Measurements from ENCODE around the gene TRIM8.
A peak's percentile ranks its signal among the peaks of the same experiment; 100 is the strongest.
"Not testable (repeated sequence)": the region's sequence is repeated elsewhere in the genome, so short reads cannot be mapped to it uniquely, and the experiment has no call there.

The TRIM8 gene

DNA sequence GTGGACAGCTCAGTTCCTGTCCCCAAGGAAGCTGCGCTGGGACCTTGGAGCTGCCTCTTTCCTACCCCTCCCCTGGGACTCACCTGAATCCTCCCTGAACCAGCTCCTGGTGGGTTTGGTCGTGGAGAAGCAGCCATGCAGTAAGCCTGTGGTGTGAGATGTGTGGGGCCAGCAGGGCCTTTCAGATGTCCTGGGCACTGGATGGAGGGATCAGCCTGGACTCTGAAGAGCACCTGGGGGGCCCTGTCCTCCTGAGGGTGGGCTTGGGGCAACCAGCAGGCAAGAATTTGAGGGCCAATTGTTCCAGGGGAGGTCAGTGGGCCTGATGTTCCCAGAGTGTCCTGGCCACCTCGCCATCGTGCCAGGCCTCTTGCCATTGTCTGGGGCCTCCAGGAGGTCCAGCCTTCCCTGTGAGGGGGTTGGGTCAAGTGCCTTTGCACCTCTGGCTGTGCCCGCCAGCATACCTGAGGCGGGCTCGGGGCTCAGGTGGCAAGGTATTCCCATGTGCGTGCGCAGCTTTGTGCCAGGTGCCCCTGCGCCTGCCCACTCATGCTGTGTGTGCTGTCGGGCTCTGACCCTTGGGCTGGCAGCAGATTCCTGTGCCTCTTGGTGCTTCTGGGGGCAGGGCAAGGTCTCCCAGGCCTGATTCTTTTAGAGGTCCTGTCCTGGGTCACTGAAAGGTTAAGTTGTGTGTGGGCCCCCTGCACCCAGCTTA lies 7.3 kb downstream of the TRIM8 start:
- DNase-seq, result no peak

DNA sequence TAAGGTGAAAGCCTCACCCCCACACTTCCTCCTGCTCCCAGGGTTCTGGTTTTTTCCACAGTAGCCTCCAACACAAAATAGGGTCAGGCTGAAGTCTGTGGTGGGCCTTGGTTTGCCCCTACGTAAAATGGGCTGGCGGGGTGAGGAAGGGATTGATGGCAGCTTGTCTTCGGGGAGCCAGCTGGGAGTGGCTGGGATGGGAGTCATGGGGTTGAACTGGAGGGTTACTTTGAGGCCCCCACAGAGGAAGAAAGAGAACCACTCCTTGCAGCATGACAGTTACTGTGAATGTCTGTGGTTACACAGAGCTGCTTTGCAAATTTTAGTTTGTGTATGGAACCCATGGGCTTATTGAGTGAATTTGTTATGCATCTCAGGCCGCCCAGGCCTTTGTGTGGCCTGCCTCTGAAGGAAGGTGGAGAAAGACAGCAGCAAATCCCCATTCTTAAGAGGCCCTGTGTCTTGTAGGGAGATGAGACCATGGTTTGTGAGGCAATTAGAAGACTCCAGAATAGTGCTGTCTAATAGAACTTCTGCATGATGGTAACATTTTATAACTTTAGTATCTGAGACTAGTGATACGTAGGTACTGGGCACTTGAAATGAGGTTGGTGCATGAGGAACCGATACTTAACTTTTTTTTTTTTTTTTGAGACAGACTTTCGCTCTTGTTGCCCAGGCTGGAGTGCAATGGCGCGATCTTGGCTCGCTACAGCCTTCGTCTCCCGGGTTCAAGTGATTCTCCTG lies 8.1 kb downstream of the TRIM8 start:
- DNase-seq, result no peak

DNA sequence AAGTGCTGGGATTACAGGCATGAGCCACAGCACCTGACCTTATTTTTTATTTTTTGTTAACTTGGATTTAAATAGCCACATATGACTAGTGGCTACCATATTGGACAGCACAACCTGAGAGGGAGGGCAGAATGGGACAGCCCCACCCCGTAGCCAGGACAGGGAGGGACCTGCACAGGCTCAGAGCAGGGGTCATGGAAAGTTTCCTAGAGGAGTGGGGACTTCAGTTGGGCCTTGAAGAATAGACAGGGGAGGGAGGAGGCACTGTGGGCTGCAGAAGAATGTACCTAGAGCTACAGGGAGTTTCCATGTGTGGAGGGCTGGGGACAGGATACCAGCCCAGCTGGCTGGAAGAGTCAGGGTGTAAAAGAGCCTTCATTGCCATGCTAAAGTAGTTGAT lies 8.8 kb downstream of the TRIM8 start:
- DNase-seq, result no peak

DNA sequence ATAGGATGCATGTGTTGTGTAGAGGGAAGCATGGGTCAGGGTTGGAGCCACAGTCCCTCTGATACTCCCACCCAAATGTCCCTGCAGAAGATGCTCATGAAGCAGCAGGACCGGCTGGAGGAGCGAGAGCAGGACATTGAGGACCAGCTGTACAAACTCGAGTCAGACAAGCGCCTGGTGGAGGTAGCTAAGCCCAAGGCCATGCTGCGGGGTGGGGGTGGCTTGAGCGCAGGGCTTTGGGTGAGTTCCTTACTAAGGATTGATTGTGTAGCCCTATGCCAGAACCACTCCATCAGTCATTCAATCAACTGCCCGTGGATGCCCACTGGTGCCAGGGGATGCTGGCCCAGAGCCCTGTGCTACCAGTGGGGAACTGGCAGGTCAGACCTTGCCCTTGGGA lies 10.3 kb downstream of the TRIM8 start:
- no peak for DNase-seq

DNA sequence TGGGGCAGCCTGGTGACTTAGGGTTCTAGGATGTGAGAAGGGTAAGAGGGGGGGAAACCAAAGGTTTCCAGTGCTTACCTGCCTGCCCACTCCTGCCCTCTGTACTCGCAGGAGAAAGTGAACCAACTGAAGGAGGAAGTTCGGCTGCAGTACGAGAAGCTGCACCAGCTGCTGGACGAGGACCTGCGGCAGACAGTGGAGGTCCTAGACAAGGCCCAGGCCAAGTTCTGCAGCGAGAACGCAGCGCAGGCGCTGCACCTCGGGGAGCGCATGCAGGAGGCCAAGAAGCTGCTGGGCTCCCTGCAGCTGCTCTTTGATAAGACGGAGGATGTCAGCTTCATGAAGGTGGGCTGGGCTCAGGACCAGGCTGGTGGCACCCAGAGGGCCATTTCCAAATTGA lies 10.7 kb downstream of the TRIM8 start:
- DNase-seq, result no peak

DNA sequence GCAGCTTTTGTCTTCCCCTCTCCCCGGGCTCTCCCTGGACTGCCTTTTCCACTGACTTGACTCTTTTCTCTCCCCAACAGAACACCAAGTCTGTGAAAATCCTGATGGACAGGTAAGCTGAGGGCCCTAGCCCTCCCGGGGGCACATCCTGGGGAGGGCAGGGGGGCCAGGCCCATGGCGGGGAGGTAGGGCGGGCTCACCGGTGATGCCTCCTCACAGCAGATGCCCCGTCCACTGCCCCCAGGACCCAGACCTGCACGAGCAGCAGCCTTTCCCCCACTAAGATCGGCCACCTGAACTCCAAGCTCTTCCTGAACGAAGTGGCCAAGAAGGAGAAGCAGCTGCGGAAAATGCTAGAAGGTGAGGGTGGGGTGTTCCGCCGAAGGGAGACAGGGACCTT lies 11.7 kb downstream of the TRIM8 start:
- no peak for DNase-seq

DNA sequence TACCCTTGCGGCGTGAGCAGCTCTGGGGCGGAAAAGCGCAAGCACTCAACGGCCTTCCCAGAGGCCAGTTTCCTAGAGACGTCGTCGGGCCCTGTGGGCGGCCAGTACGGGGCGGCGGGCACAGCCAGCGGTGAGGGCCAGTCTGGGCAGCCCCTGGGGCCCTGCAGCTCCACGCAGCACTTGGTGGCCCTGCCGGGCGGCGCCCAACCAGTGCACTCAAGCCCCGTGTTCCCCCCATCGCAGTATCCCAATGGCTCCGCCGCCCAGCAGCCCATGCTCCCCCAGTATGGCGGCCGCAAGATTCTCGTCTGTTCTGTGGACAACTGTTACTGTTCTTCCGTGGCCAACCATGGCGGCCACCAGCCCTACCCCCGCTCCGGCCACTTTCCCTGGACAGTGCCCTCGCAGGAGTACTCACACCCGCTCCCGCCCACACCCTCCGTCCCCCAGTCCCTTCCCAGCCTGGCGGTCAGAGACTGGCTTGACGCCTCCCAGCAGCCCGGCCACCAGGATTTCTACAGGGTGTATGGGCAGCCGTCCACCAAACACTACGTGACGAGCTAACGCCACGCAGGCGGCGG lies 12.6 kb downstream of the TRIM8 start:
- no peak for DNase-seq

DNA sequence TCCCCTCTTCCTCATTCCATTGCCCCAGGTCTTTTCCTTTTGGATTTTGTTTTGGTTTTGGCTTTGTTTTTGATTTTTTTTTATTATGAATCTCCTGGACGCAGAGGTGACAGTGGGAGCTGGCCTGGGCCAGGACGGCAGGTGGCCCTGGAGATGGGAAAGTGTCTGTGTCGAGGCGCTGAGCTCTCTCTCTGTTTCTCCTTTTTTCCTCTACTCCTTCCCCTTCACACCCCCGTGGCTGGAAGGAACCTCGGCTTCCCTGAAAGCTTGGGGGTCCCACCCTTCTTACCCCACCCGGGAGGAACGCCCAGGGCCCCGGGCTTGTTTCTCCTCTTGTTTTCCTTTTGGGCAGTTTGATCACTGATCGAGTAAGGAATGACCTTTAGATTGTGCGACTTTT lies 13.2 kb downstream of the TRIM8 start:
- DNase-seq, result no peak

DNA sequence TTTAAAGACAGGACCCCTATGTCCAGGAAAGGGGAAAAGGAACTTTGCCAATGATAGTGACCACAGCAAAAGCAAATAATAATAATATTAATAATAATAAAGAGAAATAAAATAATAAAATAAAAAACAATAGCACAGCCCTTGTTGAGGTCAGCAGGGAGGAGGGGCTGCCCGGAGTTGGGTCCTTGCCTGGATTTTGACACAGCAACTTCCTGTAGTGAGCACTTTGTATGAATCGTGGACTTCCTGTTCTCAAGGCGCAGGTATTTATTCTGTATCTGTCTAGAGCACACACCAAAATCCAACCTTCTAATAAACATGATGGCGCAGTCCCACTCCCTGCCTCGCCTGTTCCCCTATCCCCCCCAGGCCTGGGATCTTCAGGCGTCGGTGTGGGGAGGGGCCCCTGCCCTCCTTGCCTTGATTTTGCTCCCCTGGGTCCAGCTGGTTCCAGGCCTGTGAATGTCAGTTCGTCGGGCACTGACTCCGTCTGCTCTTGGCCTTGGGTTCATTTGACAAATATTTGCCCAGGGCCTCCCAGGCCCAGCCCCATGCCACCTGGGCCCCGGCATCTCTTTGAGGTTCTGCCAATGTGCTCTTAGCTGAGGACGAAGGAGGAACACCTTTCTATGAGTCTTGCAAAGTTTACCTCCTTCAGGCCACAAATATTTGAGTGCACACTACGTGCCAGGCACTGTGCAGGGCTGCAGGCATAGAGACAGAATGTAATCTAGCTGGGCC lies 13.9 kb downstream of the TRIM8 start:
- no peak for DNase-seq

DNA sequence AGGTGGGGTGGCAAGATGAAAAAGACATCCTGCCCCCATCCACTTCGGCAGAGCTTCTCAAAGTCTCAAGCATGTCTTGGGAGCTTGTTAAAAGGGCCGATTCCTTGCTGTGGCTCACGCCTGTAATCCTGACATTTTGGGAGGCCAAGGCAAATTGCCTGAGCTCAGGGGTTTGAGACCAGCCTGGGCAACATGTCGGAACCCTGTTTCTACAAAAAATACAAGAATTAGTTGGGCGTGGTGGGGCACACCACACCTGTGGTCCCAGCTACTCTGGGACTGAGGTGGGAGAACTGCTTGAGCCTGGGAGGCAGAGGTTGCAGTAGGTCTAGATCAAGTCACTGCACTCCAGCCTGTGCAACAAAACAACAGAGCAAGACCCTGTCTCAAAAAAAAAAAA lies 14.5 kb downstream of the TRIM8 start:
- no peak for DNase-seq

DNA sequence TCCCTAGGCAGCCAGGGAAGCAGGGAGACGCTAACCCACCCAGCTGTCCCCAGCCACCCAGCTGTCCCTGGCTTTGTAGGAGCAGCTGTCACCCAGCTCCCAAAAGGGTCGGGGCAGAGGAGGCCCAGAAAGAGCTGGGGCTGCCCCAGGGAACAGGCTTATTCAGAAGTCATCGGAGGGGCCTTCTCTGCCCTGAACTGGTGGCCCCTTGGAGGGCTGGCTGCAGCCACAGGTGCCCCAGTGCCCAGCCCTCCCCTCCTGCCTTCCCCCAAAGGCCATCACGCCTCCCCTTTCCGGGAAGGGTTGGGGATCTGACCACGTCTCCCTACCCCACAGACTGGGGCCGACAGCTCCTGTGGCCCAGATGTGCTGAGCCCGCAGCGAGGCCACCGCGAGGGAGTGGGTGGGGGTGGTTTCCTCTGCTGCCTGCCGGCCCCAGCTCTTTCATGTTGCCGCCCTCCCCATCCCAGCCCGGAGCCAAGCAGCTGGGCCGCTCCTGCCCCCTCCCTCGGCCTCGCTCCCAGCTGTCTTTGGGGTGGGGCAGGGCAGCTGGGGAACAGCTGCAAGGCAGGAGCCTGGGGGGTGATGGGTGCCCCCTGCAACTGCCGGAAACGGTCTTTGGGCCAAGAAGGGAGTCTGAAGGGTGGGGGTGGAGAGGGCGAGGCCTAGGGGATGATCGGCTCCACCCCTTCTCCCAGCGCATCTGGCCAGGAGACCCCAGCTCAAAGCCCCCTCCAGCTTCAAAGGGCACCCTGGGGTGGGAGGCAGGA lies 16.8 kb downstream of the TRIM8 start:
- DNase-seq, result no peak

DNA sequence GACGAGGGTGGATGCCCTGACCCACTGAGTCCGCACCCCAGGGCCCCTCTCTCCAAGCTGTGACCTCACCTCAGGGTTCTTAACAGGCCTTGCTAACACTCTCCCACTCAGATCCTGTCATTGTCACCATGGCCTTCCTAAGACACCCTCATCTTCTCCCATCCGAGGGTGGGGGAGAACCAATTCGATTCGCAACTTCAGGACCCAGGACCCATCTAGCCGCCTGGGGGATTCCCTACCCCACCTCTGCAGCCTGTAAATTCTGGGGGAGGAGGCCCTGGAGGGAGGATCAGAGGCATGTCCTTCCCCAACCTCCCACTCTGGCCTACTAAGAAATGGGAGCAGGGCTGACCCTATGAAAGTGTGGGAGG lies 17.4 kb downstream of the TRIM8 start:
- no peak for DNase-seq

DNA sequence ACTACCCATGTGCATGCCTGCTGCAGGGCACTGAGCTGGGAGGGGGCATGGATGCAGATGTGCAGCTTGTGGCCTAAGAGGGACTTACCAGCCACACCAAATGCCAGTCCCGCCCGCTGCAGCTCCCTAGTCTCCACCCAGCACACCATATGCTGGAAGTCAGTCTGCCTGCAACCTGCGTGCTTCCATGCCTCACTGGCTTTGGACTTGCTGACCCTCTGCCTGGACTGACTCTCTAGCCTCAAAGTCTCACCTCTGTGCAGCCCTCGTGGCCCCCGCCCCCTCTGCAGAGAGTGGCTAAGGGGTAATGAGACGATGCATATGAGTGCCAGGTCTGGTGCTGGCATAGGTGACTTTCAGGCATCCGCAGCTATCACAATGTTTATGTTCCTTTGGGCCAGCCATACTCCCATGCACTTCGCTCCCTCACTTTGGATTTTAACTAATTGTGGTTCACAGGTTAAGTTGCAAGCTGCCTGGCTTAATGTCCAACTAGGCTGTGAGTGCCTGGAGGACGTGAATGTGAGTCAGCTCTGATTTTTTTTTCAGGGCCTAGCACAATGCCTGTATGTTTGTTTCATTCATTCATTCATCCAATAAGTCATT lies 21.7 kb downstream of the TRIM8 start:
- no peak for DNase-seq

DNA sequence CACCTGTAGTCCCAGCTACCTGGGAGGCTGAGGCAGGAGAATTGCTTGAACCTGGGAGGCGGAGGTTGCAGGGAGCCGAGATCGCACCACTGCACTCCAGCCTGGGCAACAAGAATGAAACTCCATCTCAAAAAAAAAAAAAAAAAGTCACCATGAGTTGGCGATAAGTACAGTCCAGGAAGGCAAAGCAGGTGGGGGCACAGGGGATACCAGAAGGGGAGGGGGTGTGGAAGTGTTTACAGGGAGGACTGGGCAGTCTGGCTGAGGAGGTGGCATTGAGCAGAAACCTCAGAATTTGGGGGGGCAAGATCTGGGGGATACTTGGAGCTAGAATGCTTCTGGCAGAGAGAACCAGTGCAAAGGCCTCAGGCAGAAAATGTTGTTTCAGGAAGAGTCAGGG lies 23.1 kb downstream of the TRIM8 start:
- not testable (repeated sequence) for DNase-seq

DNA sequence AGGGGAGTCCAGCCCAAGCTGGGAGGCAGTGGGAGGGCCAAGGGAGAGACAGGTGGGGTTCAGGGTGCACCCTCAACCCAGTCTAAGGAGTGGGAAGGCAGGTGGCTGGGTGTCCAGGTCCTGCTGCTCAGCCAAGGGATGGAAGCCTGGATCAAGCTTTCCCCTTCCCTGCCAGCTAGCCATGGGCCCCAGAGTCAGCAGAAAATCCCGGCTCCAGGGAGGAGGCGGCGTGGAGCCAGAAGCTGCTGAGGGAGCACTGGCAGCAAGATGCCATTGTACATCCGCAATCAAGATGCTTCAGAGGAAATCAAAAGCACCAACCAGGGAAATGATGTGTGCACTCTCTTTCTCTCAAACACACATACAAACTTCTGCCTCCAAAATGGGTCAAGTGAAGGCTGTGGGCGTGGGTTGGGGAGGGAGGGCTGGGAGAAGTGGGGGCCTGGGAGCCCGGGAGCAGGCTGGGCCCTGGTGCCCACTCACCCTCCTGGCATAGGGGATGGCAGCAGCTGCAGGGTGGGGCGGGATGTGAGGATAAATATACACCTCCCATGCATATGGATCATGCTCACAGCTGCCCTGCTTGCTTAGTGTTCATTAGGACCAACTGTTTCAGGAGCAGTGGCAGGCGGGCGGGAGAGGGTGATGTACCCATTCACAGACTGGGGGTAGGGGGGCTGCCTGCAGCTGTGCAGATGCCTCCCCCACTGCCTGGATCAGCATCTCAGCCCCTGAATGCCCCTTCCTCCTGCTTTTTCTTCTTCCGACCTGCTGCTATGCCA lies 24.2 kb downstream of the TRIM8 start:
- DNase-seq, result no peak

DNA sequence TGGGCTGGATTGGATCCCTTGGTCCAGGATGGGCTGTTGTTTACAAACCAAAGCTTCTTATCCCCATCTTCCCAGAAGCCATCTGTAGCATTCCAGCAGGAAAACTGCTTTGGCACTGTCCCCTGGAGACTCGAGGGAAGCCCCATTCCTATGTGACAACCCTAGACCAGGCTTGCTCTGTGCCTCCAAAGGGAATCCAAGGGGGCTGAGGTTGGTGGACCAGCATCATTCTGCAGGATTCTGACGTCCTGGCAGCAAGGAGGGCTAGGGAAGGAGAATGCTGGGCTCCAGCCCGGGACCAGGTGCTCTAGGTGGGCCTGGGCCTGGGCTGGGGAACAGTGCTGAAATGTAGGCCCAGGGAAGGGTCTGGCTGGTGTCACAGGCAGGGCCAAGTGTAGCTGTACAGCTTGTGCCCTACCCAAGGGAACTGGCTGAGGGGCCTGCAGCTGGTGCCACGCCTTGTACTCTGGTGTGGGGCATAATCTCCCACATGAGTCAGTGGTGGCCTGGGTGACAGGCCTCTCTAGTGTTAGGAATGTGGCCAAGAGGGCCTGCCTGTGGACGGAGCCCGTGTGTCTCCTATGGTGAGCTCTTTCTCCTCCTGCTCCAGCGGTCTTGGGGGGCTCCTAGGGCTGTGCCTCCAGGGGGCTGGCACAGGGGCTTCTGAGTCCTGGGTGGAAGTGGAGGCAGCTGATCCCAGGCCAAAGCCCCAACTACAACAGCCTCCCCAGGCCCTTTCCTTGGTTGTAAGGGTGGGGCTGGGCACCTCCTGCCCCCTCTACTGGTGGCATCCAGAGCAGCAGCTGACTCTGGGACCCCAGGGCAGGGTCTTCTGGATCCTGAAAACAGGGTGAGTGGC lies 25.2 kb downstream of the TRIM8 start:
- DNase-seq, result peak in 1 of 2 experiments; percentile 2

DNA sequence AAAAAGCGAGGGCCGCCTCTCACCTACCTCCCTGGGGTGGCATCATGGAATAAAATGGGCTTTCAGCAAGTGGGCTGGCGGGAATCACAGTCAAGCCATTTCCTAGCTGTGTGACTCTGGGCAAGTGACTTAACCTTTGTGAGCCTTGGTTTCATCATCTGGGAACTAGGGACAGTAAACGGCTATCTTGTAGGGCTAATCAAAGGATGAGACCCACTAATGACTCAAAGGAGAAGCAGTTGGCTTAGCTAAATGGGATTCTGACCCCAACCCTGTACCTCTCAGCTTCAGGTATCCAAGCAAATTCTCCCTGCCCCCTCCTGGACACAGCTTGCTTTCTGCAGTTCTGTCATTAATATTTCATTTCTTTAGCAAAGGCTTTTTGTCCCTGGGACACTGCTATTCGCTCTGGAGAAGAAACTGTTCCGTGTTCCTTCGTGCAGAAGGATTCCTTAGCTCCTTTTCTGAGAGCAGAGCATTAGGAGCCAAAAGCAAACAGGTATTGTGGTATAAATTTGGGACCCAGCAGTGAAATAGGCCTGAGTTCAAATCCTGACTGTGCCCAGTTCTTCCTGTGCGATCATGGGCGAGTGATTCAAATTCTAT lies 25.9 kb downstream of the TRIM8 start:
- DNase-seq, result no peak

DNA sequence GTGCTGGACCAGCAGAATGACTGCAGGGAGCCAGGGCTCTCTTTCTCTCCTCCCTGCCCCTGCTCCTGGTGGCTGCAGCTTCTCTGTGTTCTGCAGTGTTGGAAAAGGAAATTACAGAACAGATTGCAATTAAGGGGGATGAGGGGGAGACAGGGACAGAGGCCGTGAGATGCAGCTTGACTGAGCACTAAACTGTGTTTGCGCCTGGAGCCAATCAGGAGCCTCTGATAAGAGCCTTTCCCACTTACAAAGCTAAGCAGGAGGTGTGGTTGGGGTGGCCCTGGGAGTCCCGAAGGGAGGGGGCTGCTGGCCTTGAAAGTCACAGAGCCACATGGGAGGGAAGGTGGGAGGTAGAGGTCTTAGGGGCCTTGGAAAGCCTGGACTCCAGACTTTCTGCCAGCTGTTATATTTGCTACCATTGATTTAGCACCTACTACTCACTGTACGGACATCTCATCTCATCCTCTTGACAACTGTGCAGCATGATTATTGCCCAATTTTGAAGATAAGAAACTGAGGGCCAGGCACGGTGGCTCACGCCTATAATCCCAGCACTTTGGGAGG lies 26.7 kb downstream of the TRIM8 start:
- DNase-seq, result no peak

DNA sequence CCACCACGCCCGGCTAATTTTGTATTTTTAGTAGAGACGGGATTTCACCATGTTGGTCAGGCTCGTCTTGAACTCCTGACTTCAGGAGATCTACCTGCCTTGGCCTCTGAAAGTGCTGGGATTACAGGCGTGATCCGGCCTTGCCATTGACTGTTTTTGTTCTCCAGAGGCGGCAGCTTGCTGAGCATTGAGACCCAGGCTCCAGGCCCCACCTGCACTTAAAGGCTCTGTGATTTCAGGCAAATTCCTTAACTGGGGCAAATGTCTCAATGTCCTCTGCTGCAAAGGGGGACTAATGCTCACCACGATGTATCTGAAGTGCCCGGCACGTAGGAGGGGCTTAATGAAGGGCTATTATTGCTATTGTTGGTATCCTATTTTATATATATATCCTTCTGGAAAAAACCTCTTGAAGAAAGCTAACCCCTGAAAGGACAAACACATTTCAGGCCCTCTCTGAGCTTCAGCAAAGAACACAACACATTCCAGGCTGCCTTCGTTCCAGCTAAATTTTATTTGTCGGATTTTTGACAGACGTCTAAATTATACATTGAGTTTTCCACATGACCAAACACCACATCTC lies 29.0 kb downstream of the TRIM8 start:
- DNase-seq, result no peak

All from AML-193 (cell line).